Kidney epithelial cell (primary cell): ENCODE data around the gene TMIE. TPM values are rescaled to one million over a fixed set of nuclear protein-coding genes. Genes with fewer than 3 reads are reported as not detected.
"Not testable (repeated sequence)": the region's sequence is repeated elsewhere in the genome, so short reads cannot be mapped to it uniquely, and the experiment has no call there.

Experiments used
- DNase-seq: peaks from one replicate; pipeline ENCODE4 v3.0.0-alpha.2; 2010; ENCODE audit warnings: low read depth
- H3K27me3 ChIP-seq: 2 replicates; pipeline ENCODE4 v1.6.0; 2011; ENCODE audit warnings: low read length; ENCODE audit not compliant: control insufficient read depth, insufficient read depth
- H3K36me3 ChIP-seq: 2 replicates; pipeline ENCODE4 v1.5.1; 2011; ENCODE audit warnings: low read length; ENCODE audit not compliant: control insufficient read depth, insufficient read depth
- H3K4me3 ChIP-seq: 2 replicates; pipeline ENCODE4 v1.5.1; 2011; ENCODE audit warnings: low read depth, mild to moderate bottlenecking, control low read depth, low read length
- total RNA-seq: library from RNA; depleted of rRNA; stranded (reverse); fragments of >200 nt; gene quantifications from 2 replicates; pipeline ENCODE4 v1.2.3, GENCODE V29; 2015
- TF ChIP-seq, protein P1 (sequence below): IDR thresholded peaks from 2 replicates; pipeline ENCODE4 v1.5.1; 2011; ENCODE audit warnings: mild to moderate bottlenecking, moderate library complexity, low read length, control low read depth, inconsistent platforms; ENCODE audit not compliant: insufficient read depth, poor library complexity, severe bottlenecking

The TMIE gene
- total RNA-seq, 1 donor from 2014 or later = 1.9 TPM

DNA sequence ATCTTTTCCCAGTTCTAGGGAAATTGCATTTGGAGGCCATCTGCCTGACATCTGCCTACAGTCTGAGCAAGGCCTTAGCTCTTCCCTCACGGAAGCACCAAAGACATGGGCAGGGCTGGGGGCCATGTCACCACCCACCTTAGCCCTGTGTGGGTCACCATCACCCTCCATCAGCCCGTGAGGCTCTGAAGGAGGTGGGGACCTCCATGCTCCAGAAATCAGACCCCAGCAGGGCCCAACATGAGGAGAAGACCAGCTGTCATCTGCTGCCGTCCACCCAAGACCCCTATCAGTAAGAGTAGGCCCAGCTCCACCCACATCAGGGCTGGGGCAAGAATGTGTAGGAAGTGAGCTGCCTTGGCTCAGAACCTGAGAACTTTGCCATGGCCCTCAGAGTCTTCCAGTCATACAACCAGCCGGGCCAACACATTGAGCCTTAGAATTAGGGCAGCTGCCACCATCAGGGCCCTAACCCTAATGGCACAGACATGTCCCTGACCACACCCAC lies 1.9 kb downstream of the TMIE start:
- H3K4me3 ChIP-seq = no peak overlapping the region
- no peaks in the 10 kb centered on the region for H3K36me3 ChIP-seq
- no peak for DNase-seq
- TF ChIP-seq, protein P1, sequence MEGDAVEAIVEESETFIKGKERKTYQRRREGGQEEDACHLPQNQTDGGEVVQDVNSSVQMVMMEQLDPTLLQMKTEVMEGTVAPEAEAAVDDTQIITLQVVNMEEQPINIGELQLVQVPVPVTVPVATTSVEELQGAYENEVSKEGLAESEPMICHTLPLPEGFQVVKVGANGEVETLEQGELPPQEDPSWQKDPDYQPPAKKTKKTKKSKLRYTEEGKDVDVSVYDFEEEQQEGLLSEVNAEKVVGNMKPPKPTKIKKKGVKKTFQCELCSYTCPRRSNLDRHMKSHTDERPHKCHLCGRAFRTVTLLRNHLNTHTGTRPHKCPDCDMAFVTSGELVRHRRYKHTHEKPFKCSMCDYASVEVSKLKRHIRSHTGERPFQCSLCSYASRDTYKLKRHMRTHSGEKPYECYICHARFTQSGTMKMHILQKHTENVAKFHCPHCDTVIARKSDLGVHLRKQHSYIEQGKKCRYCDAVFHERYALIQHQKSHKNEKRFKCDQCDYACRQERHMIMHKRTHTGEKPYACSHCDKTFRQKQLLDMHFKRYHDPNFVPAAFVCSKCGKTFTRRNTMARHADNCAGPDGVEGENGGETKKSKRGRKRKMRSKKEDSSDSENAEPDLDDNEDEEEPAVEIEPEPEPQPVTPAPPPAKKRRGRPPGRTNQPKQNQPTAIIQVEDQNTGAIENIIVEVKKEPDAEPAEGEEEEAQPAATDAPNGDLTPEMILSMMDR = no peak
- H3K27me3 ChIP-seq = peaks cover 34% of the 10 kb centered on the region

DNA sequence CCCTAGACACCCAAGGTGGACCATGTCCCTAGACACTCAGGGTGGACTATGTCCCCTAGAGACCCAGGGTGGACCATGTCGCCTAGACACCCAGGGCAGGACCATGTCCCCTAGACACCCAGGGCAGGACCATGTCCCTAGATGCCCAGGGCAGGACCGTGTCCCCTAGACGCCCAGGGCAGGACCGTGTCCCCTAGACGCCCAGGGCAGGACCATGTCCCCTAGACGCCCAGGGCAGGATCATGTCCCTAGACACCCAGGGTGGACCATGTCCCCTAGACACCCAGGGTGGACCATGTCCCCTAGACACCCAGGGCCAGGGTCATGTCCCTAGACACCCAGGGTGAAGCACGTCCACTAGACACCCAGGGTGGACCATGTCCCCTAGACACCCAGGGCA lies 3.2 kb downstream of the TMIE start:
- DNase-seq, H3K36me3 ChIP-seq, H3K4me3 ChIP-seq: not testable (repeated sequence)
- peaks cover 37% of the 10 kb centered on the region for H3K27me3 ChIP-seq

DNA sequence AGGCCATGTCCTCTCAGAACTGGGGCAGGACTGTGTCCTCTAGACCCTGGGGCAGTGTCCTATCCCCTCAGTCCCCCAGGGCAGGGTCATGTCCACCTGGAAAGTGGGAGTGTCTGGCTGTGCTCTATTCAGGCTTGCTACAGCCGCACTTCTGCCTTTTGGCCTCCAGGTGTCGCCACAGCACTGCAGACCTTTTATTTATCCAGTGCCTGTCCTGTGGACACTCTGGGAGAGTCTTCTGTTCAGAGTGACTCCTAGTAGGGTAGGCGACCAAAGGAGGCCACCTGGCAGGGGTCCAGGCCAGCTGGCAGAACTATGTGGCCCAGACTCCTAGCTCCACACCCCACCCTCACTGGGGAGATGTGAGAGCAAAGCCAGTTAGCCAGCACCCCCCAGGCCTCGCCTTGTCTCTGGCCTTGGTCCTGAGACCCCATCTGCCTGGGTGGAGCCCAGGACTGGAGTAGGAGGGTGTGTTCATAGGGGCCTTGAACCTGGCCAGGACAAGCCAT lies 3.9 kb downstream of the TMIE start:
- no peaks in the 10 kb centered on the region for H3K36me3 ChIP-seq
- DNase-seq = no peak
- peaks cover 37% of the 10 kb centered on the region for H3K27me3 ChIP-seq
- no peak overlapping the region for H3K4me3 ChIP-seq
- TF ChIP-seq, protein P1 = peak; percentile 93

DNA sequence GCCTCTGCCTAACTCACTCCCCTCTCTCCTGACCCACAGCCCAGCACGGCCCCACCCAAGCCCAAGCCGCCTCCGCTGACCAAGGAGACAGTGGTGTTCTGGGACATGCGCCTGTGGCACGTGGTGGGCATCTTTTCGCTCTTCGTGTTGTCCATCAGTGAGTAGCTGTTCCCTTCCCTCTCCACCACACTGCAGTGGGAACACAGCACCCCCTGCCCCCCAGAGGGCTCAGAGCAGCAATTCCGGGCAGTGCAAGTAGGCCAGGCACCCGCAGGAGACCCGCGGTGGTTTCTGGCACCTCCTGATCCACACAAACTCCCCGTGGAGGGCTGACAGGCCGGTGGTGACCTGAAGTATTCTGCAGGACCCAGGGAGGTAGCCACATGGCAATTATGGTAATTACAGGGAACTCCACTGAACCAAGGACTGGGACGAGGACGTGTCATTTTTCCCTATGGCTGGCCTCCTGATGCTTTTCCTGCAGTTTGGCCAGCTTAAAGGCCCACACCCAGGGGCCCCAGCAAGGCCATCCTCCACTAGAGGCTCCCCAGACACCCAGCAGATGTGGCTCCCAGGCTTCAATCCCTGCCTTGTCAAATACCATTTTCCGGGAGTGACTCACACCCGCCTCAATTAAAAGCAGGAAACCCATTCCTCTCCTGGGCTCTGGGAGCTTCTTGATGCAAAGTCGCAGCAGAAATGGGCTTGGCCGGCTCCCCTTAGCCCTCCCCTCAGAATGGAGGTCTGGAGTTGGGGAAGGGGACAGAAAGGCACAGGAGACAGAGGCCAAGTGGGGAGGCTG lies 4.8 kb downstream of the TMIE start:
- peaks cover 31% of the 10 kb centered on the region for H3K27me3 ChIP-seq
- TF ChIP-seq, protein P1 = no peak
- no peak overlapping the region for H3K4me3 ChIP-seq
- no peak for DNase-seq
- H3K36me3 ChIP-seq = no peaks in the 10 kb centered on the region

DNA sequence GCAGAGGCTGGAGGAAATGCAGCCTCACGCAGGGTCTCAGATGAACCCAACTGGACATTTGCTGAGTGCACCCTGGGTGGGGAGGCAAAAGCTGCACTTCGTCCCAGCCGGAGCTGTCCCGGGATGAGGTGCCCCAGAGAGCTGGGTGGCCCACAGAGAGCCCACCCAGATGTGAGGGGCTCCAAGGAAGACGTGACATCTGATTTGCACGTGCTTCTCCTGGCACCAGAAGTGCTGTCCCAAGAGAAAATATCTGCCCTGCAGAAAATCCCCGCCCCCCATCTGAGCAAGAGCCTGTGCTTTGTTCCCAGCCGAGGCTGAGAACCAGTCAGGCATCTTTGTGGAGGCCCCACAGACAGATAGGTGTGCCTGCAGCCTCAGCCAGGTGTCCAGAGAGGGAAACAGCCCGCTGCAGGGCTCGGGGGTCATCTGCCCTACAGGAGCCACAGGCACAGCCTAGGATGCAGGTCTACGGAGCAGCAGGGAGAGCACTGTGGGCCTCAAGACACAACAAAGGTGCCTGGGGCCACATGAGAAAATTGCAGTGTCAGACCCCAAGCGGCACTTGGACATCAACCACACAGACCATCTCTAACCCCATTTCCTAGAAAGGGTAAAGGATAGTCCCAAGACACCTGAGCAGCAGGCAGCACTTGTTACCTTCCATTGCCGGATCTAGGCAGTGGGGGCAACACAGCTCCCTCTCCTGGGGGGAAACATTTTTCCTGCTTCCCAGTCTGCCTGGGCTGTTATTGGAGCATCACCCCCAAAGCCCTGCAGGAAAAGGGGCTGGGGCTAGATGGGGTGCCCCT lies 5.8 kb downstream of the TMIE start:
- Histone ChIP-seq H3K36me3 (no peaks in the 10 kb centered on the region), H3K4me3 (no peak overlapping the region), H3K27me3 (peaks cover 21% of the 10 kb centered on the region)
- no peak for DNase-seq
- TF ChIP-seq, protein P1 = no peak

DNA sequence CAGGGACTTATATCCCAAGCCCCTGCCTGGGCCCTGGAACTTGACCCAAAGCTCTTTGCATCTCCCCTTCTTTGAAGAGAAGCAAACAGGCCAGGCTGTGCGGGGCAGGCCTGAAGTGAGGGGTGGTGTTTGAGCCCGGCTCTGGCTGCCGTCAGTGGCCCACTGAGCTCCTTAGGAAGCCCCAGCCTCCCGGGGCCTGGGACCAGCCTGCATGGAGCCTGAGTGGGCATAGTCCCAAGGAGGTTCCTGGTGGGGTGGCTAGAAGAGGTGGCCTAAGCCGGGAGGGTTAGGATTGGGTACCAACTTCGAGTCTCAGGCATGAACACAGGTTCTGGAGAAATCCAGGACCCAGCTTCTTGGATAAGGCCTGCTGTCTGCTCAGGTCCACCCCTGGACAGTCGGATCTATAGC lies 6.4 kb downstream of the TMIE start:
- TF ChIP-seq, protein P1 = no peak
- H3K27me3 ChIP-seq = peaks cover 15% of the 10 kb centered on the region
- no peak for DNase-seq
- H3K36me3 ChIP-seq = no peaks in the 10 kb centered on the region
- no peak overlapping the region for H3K4me3 ChIP-seq
